Ascending aorta (tissue), 2 donors: ENCODE results near the gene LRCOL1. TPM values are rescaled to one million over a fixed set of nuclear protein-coding genes. Genes with fewer than 3 reads are reported as not detected.
A peak's percentile ranks its signal among the peaks of the same experiment; 100 is the strongest.

Source experiments
- DNase-seq, 2 donors: peaks; one replicate each; pipeline ENCODE4 v3.0.0-alpha.2; 2019; ENCODE audit warnings: low spot score in 2 of 2
- H3K27ac ChIP-seq, 2 donors: fragments of 200-600 bp; sonication (generic); one replicate each; pipeline ENCODE4 v1.5.1; 2016 to 2017; ENCODE audit warnings: mild to moderate bottlenecking in 1 of 2
- H3K27me3 ChIP-seq: fragments of 200-600 bp; sonication (generic); one replicate; pipeline ENCODE4 v1.5.1; 2017
- H3K36me3 ChIP-seq, 2 donors: fragments of 200-600 bp; sonication (generic); one replicate each; pipeline ENCODE4 v1.5.1; 2016
- H3K4me1 ChIP-seq, 2 donors: fragments of 200-600 bp; sonication (generic); one replicate each; pipeline ENCODE4 v1.5.1; 2016 to 2017; ENCODE audit warnings: mild to moderate bottlenecking in 1 of 2
- H3K4me3 ChIP-seq, 2 donors: fragments of 200-600 bp; sonication (generic); one replicate each; pipeline ENCODE4 v1.5.1; 2016 to 2017; ENCODE audit warnings: mild to moderate bottlenecking in 1 of 2
- H3K9me3 ChIP-seq, 2 donors: fragments of 200-600 bp; sonication (generic); one replicate each; pipeline ENCODE4 v1.5.1; 2016
- intact Hi-C: fragments of 100-400 bp; cut with DNase I; formaldehyde crosslinking; loops from one replicate; pipeline ENCODE4 v1.15.1; 2023
- total RNA-seq: library from RNA; depleted of rRNA; stranded (reverse); fragments of >200 nt; gene quantifications from one replicate; pipeline ENCODE4 v1.1.0, GENCODE V29; 2016
- TF ChIP-seq, protein P1 (sequence below), 3 experiments: fragments of 200-600 bp in 2 of 3; fragments of 450-650 bp in 1 of 3; sonication (generic) in 2 of 3; IDR thresholded peaks; one replicate each; pipeline ENCODE4 v1.5.1; 2016 to 2019; ENCODE audit warnings: antibody characterized with exemption in 3 of 3, mild to moderate bottlenecking in 1 of 3, moderate library complexity in 1 of 3

Gene LRCOL1
- total RNA-seq, 1 donor from 2014 or later: not detected

DNA sequence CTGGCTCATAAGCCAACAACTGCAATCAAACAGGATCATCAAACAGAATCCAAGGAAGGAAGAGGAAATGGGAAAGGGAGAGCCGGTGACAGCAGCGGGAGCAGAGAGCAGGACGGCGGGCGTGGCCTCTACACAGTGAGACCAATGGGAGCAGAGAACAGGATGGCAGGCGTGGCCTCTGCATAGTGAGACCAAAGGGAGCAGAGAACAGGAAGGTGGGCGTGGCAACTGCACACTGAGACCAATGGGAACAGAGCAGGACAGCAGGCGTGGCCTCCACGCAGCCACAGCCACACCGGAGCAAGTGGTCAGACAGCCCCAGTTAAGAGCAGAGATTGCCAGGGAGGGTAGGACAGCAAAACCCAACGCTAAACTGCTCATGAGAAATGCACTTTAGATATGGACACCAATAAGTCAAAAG lies 16.4 kb downstream of the LRCOL1 start:
- DNase-seq: peak; percentile 63 to 81
- intact Hi-C loops: no loop called here
- Histone ChIP-seq H3K36me3 (no peaks in the 10 kb centered on the region), H3K27me3 (no peaks in the 10 kb centered on the region), H3K9me3 (no peaks in the 10 kb centered on the region), H3K4me1 (peaks cover 0 to 3% of the 10 kb centered on the region in 2 donors), H3K27ac (no peak overlapping the region), H3K4me3 (peak overlapping the region in 1 of 2 donors; percentile 22)
- TF ChIP-seq, protein P1, sequence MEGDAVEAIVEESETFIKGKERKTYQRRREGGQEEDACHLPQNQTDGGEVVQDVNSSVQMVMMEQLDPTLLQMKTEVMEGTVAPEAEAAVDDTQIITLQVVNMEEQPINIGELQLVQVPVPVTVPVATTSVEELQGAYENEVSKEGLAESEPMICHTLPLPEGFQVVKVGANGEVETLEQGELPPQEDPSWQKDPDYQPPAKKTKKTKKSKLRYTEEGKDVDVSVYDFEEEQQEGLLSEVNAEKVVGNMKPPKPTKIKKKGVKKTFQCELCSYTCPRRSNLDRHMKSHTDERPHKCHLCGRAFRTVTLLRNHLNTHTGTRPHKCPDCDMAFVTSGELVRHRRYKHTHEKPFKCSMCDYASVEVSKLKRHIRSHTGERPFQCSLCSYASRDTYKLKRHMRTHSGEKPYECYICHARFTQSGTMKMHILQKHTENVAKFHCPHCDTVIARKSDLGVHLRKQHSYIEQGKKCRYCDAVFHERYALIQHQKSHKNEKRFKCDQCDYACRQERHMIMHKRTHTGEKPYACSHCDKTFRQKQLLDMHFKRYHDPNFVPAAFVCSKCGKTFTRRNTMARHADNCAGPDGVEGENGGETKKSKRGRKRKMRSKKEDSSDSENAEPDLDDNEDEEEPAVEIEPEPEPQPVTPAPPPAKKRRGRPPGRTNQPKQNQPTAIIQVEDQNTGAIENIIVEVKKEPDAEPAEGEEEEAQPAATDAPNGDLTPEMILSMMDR (IDR thresholded peaks at IDR 0.05): no peak

GRCh38 chr12:132593521-132593920 lies 16.9 kb downstream of the LRCOL1 start:
- H3K27me3 ChIP-seq: no peaks in the 10 kb centered on the region
- no peak overlapping the region for H3K27ac ChIP-seq
- no peaks in the 10 kb centered on the region for H3K9me3 ChIP-seq
- no peaks in the 10 kb centered on the region for H3K36me3 ChIP-seq
- H3K4me3 ChIP-seq: peak overlapping the region in 1 of 2 donors; percentile 22
- intact Hi-C loops: no loop called here
- DNase-seq: no peak
- H3K4me1 ChIP-seq: no peaks in the 10 kb centered on the region
- TF ChIP-seq, protein P1 (IDR thresholded peaks at IDR 0.05): no peak

DNA sequence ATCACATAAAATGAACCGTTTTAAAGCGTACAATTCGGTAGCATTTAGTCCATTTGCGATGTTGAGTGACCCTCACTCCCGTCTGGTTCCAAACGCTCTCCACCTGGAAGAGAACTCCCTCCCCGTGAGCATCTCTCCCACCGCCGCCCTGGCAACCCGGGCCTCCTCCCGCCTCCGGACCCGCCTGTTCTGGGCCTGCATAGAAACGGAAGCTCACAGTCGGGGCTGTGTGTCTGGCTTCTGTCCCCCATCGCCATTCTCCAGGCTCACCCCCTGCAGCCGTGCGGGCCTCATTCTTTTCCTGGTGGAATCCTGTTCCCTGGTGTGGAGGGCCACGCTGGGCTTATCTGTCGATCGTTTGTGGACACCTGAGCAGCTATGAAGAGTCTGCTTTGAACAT lies 17.3 kb downstream of the LRCOL1 start:
- intact Hi-C loops: no loop called here
- Histone ChIP-seq H3K4me3 (no peak overlapping the region), H3K36me3 (no peaks in the 10 kb centered on the region), H3K9me3 (no peaks in the 10 kb centered on the region), H3K27ac (no peak overlapping the region), H3K27me3 (no peaks in the 10 kb centered on the region), H3K4me1 (no peaks in the 10 kb centered on the region)
- no peak for DNase-seq
- TF ChIP-seq, protein P1 (IDR thresholded peaks at IDR 0.05): no peak

GRCh38 chr12:132592282-132592970 lies 18.0 kb downstream of the LRCOL1 start:
- H3K27ac ChIP-seq: no peak overlapping the region
- H3K27me3 ChIP-seq: no peaks in the 10 kb centered on the region
- DNase-seq: no peak
- intact Hi-C loops: no loop called here
- H3K4me3 ChIP-seq: no peak overlapping the region
- no peaks in the 10 kb centered on the region for H3K9me3 ChIP-seq
- H3K36me3 ChIP-seq: no peaks in the 10 kb centered on the region
- no peaks in the 10 kb centered on the region for H3K4me1 ChIP-seq
- TF ChIP-seq, protein P1 (IDR thresholded peaks at IDR 0.05): no peak

GRCh38 chr12:132591107-132591935 lies 19.1 kb downstream of the LRCOL1 start:
- Histone ChIP-seq H3K27me3 (no peaks in the 10 kb centered on the region), H3K4me3 (no peak overlapping the region), H3K36me3 (no peaks in the 10 kb centered on the region), H3K27ac (no peak overlapping the region), H3K4me1 (no peaks in the 10 kb centered on the region), H3K9me3 (no peaks in the 10 kb centered on the region)
- no peak for DNase-seq
- intact Hi-C loops: no loop called here
- TF ChIP-seq, protein P1 (IDR thresholded peaks at IDR 0.05): no peak
